SK-N-MC (cell line): ENCODE results near the gene ABCG2.

Experiments
- EZH2 ChIP-seq: fragments of 200-600 bp; sonication (generic); IDR thresholded peaks from one replicate; pipeline ENCODE4 v1.6.1; 2017; ENCODE audit warnings: antibody characterized with exemption
- FOXP2 ChIP-seq: optimal IDR thresholded peaks from 2 replicates; pipeline ENCODE3; 2011; ENCODE audit warnings: mild to moderate bottlenecking, moderate library complexity; ENCODE audit not compliant: insufficient read depth; ENCODE audit errors: extremely low read length, control extremely low read depth
- POLR2AphosphoS5 ChIP-seq: IDR thresholded peaks from 2 replicates; pipeline ENCODE4 v1.6.1; 2012; ENCODE audit warnings: mild to moderate bottlenecking, low read depth, low read length, borderline replicate concordance

DNA sequence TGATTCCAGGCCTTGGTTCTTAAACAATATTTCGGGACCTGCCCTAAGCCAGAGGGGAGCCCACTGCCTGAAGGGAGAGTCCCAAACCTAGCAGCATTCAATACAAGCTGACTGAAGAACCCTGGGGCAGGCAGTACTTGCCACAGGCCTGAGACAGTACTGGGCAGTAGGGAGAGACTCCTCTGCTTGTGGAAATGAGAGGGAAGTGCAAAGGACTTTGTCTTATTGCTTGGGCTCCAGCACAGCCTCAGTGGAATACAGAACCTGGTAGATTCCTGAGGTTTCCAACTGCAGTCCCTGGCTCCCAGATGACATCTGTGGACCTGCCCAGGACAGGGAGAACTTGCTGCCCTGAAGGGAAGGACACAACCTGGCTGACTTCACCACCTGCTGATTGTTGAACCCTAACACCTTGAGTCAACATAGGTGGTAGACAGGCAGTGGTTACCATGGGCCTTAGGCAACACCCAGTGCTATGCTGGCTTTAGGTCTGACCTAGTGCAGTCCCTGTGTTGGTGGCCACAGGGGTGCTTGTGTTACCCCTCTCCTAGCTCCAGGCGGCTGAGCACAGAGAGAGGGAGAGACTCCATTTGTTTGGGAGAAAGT lies 20.3 kb upstream of the ABCG2 start:
- TF ChIP-seq POLR2AphosphoS5 (no peak), EZH2 (no peak), FOXP2 (no peak)
